Thoracic aorta (tissue), 2 donors: ENCODE measurements around the gene PDIA6. TPM values are rescaled to one million over a fixed set of nuclear protein-coding genes. Genes with fewer than 3 reads are reported as not detected.

ENCODE experiments used
- ATAC-seq: fragments of 150-250 bp; one replicate; pipeline ENCODE4 v1.8.0; 2017; ENCODE audit warnings: low read depth; ENCODE audit not compliant: insufficient number of reproducible peaks, low FRiP score
- DNase-seq: peaks from one replicate; pipeline ENCODE4 v3.0.0-alpha.2; 2020; ENCODE audit warnings: low spot score
- H3K27ac ChIP-seq, 2 donors: fragments of 200-600 bp; sonication (generic); 1 replicate in 1 of 2; 2 replicates in 1 of 2; pipeline ENCODE4 v1.5.1; 2016; ENCODE audit warnings: mild to moderate bottlenecking in 2 of 2, moderate library complexity in 2 of 2
- H3K27me3 ChIP-seq: fragments of 200-600 bp; sonication (generic); replicated peaks from 2 replicates; pipeline ENCODE4 v1.6.0; 2016; ENCODE audit warnings: mild to moderate bottlenecking; ENCODE audit not compliant: insufficient read depth
- H3K36me3 ChIP-seq: fragments of 200-600 bp; sonication (generic); one replicate; pipeline ENCODE4 v1.5.1; 2016
- H3K4me1 ChIP-seq, 2 donors: fragments of 200-600 bp; sonication (generic); 1 replicate in 1 of 2; 2 replicates in 1 of 2; pipeline versions ENCODE4 v1.5.1 to v1.6.0; 2016; ENCODE audit warnings: low read depth in 2 of 2, mild to moderate bottlenecking in 1 of 2; ENCODE audit not compliant: control insufficient read depth in 1 of 2
- H3K4me3 ChIP-seq: fragments of 200-600 bp; sonication (generic); 2 replicates; pipeline ENCODE4 v1.5.1; 2016; ENCODE audit warnings: mild to moderate bottlenecking
- H3K9me3 ChIP-seq: fragments of 200-600 bp; sonication (generic); 2 replicates; pipeline ENCODE4 v1.5.1; 2016
- total RNA-seq, 2 donors: library from RNA; depleted of rRNA; stranded (reverse); fragments of >200 nt; gene quantifications; one replicate each; pipeline versions ENCODE4 v1.1.0 to v1.2.3, GENCODE V29; 2016
- TF ChIP-seq, protein P1 (sequence below): fragments of 200-600 bp; sonication (generic); IDR thresholded peaks from one replicate; pipeline ENCODE4 v1.5.1; 2019; ENCODE audit warnings: antibody characterized with exemption

The PDIA6 gene
- total RNA-seq, 2 donors from 2014 or later = 94.9 to 100 TPM

GRCh38 chr2:10773821-10774341 lies 38.7 kb downstream of the PDIA6 start:
- TF ChIP-seq, protein P1, sequence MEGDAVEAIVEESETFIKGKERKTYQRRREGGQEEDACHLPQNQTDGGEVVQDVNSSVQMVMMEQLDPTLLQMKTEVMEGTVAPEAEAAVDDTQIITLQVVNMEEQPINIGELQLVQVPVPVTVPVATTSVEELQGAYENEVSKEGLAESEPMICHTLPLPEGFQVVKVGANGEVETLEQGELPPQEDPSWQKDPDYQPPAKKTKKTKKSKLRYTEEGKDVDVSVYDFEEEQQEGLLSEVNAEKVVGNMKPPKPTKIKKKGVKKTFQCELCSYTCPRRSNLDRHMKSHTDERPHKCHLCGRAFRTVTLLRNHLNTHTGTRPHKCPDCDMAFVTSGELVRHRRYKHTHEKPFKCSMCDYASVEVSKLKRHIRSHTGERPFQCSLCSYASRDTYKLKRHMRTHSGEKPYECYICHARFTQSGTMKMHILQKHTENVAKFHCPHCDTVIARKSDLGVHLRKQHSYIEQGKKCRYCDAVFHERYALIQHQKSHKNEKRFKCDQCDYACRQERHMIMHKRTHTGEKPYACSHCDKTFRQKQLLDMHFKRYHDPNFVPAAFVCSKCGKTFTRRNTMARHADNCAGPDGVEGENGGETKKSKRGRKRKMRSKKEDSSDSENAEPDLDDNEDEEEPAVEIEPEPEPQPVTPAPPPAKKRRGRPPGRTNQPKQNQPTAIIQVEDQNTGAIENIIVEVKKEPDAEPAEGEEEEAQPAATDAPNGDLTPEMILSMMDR = no peak
- no peaks in the 10 kb centered on the region for H3K27me3 ChIP-seq
- H3K27ac ChIP-seq = no peak overlapping the region
- no peak for DNase-seq
- no peak for ATAC-seq
- no peaks in the 10 kb centered on the region for H3K9me3 ChIP-seq
- H3K36me3 ChIP-seq = no peaks in the 10 kb centered on the region
- H3K4me3 ChIP-seq = no peak overlapping the region
- H3K4me1 ChIP-seq = no peaks in the 10 kb centered on the region

- Histone ChIP-seq H3K27me3 (no peaks in the 10 kb centered on the region), H3K9me3 (no peaks in the 10 kb centered on the region), H3K36me3 (no peaks in the 10 kb centered on the region), H3K4me3 (no peak overlapping the region), H3K27ac (no peak overlapping the region), H3K4me1 (no peaks in the 10 kb centered on the region)
- DNase-seq (no peak), ATAC-seq (no peak)
- TF ChIP-seq, protein P1 = no peak
Measured at GRCh38 chr2:10772868-10773215, 39.7 kb downstream of the PDIA6 start.

GRCh38 chr2:10772201-10772867 lies 40.3 kb downstream of the PDIA6 start:
- no peak for ATAC-seq
- H3K4me3 ChIP-seq = no peak overlapping the region
- TF ChIP-seq, protein P1 = no peak
- H3K27ac ChIP-seq = no peak overlapping the region
- no peaks in the 10 kb centered on the region for H3K36me3 ChIP-seq
- H3K4me1 ChIP-seq = no peaks in the 10 kb centered on the region
- no peaks in the 10 kb centered on the region for H3K9me3 ChIP-seq
- no peak for DNase-seq
- no peaks in the 10 kb centered on the region for H3K27me3 ChIP-seq

DNA sequence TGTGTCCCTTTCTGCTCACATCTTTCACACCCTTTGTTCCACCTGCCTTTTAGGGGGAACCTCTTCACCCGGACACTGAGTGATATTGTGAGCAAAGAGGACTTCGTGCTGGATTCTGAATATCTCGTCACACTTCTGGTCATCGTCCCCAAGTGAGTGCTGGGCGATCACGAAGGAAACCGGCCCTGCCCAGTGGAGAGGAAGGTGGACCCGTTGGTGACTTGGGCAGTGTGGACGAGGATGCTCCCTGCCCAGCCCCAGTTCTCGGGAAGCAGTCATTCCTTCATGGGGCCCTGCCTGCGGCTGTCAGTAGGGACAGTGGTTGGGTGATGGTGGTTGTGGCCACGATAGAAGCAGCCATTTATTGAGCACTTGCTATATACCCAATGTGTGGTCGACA lies 40.8 kb downstream of the PDIA6 start:
- H3K36me3 ChIP-seq = no peaks in the 10 kb centered on the region
- no peak overlapping the region for H3K27ac ChIP-seq
- no peaks in the 10 kb centered on the region for H3K4me1 ChIP-seq
- no peak for ATAC-seq
- no peak for DNase-seq
- H3K27me3 ChIP-seq = no peaks in the 10 kb centered on the region
- no peak overlapping the region for H3K4me3 ChIP-seq
- H3K9me3 ChIP-seq = no peaks in the 10 kb centered on the region
- TF ChIP-seq, protein P1 = no peak

- TF ChIP-seq, protein P1 = no peak
- no peak for DNase-seq
- Histone ChIP-seq H3K9me3 (no peaks in the 10 kb centered on the region), H3K27me3 (no peaks in the 10 kb centered on the region), H3K27ac (no peak overlapping the region), H3K4me3 (no peak overlapping the region), H3K36me3 (no peaks in the 10 kb centered on the region), H3K4me1 (no peaks in the 10 kb centered on the region)
- ATAC-seq = no peak
Measured at GRCh38 chr2:10770956-10771750, 41.4 kb downstream of the PDIA6 start.
